ENCODE data around the gene COPB1. TPM values are rescaled to one million over a fixed set of nuclear protein-coding genes. Genes with fewer than 3 reads are reported as not detected.

COPB1 gene
- total RNA-seq: 103 and 120 TPM in 2 replicates

DNA sequence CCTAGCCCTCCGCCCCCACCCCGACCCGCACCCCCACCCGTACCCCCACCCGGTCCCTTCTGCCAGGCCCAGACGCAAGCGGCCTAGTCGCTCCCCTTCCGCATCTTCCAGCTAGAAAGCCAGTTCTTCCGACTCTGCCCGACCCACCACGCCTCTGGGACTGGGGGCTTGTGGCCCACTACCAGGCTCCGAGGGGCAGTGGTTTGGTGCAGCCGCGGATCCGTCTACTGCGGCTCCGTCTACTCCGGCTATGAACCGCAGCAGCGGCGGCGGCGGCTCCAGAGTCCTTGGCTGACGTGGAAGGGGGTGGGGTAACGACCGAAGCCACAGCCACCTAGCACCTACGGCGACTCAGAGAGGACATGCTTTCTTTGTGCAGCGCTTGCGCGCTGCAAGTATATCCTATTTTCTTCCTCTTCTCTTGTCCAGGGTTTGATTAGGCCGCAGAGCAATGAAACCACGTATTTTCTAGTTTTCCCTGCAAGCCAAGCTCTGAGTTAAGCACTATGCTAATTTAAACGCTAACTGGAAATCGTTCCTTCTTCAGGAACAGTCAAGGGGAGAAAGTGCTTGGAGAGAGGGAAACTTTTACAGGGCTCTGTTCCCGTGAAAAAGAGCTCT, at the start of gene COPB1:
Gene COPB1, minus strand, starts transcription at position 252 of the 621 bp plus-strand sequence. CDS start 883 bp downstream, outside the sequence.

DNA sequence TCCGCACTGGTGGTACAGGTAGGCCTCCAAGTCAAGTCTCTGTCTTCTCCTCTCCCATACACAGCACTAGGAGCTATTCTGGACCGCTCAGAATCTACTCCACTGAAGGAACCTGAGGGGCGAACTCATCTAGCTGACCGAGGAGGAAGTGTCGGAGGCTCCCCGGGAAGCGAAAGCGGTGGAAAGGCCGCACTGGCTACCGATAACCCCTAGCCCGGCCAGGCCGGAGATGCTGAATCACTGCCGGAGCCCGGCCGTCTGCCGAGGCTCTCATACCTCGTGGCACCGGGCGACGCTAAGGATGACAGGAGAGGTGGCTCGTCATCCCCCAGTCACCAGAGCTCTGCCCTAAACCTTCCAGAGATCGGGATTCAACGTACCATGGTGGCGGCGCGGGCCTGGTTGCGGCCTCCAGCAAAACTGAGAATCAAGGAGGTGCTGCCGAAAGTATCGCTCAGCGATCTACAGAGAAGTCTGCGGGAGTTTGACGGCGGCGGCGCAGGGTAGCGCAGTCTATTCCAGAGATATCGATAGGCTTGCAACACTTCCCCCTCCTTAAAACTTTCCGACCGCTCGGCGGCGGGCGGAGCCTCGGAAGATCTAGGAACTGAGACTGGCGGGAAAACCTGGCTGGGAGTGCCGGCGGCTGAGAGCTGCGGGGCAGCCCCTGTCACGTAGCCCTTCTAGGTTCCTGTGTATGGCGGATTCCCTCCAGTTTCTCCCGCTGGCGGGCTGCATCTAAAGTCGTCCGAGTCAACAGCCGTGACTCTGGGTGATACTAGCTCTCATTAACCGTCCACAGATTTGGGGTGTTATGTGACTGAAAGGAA, 20.5 kb upstream of the COPB1 start, which contains the start of gene PSMA1:
Gene PSMA1, minus strand, starts transcription at position 470 of the 830 bp plus-strand sequence. Its CDS starts 87 bp downstream, at position 383.

Other genes with a start within 250 kb of the COPB1 start
- 77.7 and 79.7 TPM in 2 replicates for gene RRAS2, start 140.6 kb downstream of the COPB1 start, total RNA-seq
- 181 and 208 TPM in 2 replicates for gene PSMA1, start 20.6 kb upstream of the COPB1 start, total RNA-seq
- gene PDE3B, start 144.0 kb upstream of the COPB1 start, total RNA-seq: 1.4 and 1.8 TPM in 2 replicates

All from airway epithelial cell (primary cell).